HuH-7 (cell line): ENCODE results near the gene C14orf93.
"Not testable (repeated sequence)": the region's sequence is repeated elsewhere in the genome, so short reads cannot be mapped to it uniquely, and the experiment has no call there.

Experiments used
- DNase-seq: peaks from one replicate; pipeline ENCODE4 v3.0.0; 2011; ENCODE audit warnings: low spot score

C14orf93 gene

DNA sequence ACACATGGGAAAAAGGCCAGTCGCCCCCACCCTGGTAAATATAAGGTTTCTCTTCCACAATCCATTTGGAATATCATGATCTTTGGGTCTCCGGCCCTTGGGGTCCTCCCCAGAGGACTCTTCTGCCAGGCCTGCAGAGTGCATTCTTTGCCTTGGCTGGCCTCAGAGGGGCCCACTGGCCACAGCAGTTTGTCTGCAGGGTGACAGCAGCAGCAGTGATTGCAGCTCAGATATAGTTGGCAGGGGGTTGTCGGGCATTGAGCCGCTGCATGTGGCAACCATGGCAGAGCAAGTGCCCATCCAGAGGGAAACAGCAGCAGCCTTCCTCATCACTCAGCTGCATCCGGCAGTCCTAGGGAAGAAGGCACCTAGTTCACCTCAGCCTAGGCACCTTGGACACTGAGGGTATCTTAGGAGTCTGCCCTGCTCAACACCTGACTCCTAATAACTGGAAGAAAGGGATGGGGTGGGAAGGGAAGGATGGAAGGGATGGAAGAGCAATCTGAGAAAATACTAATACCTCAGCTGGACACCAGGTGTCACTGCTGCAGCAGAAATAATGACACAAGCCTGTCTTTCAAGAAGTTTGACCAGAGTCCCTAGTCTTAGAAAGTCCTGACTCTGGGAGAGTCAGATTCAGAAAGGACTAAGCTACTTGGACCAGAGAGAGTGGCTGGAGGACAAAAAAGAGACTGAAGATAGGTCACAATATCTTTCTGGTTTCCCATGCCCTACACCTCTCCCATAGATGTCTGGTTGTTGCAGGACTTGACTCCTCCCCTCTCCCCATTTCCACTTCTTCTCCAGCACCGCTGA is 36.5 kb downstream of the C14orf93 start:
- no peak for DNase-seq

GRCh38 chr14:22972313-22972930 is 37.5 kb downstream of the C14orf93 start:
- no peak for DNase-seq

DNA sequence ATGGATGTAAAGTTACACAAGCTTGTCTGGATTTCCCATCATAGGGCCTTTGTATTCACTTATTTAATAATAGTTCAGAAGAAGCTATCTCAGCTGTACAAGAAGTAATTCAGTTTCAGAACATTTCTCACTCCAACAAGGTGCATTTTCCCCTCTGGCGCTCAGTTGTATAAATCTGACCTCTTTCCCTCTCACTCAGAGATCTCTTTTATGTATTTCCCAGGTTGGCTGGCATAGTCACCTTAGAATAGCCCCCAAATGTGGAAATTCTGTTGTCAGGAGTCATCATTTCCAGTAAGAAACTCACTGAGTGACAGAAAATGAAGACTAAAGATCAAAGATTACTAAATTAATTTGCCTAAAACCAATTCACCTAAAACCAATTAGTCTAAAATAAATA is 38.8 kb downstream of the C14orf93 start:
- DNase-seq = no peak

GRCh38 chr14:22966783-22967269 is 43.1 kb downstream of the C14orf93 start:
- DNase-seq = no peak

DNA sequence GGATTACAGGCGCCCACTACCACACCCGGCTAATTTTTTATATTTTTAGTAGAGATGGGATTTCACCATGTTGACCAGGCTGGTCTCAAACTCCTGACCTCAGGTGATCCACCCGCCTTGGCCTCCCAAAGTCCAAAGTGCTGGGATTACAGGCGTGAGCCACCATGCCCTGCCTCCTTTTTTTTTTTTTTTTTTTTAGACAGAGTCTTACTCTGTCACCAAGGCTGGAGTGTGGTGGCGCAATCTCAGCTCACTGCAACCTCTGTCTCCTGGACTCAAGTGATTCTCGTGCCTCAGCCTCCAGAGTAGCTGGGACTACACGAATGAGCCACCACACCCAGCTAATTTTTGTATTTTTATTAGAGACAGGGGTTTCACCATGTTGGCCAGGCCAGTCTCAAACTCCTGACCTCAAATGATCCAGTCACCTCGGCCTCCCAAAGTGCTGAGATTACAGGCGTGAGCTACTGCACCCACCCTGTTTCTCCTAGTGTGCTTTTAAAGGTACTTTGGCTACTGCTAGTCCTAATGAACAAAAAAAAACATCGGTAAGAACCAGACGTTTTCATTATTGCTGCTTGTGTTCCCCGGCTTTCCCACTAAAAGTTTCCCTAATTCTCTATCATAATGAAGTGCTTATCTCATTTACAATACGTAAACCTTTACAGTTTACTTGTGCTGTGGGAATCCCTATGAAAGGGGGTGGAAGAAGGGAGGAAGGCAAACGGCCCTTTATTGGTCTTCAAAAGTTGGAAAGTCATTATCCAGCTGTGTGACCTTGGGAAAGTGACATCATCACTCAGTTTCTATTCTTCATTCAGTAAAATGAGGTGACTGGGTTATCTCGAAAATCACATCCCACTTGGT is 43.8 kb downstream of the C14orf93 start:
- DNase-seq = not testable (repeated sequence)

DNA sequence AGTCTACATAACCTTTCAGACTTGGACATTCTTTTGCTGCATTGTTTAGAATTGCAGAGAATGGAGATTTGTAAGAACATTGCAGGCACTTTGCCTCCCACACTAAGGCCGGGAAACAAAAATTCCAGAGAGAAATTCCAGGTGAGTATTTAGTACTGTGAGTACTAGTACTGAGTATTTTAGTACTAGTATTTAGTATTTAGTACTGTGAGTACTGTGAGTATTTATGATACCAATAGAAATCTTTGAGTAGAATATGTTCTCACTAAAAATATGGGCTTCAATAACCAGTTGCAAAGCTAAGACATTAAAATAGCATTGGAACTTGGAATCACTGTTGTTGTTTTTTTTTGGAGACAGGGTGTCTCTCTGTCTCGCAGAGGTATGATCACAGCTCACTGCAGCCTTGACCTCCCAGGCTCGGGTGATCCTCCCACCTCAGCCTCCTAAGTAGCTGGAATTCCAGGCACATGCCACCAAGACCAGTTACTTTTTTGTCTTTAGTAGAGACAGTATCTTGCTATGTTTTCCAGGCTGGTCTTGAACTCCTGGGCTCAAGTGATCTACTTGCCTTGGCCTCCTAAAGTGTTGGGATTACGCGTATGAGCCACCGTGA is 47.8 kb downstream of the C14orf93 start:
- DNase-seq = no peak

DNA sequence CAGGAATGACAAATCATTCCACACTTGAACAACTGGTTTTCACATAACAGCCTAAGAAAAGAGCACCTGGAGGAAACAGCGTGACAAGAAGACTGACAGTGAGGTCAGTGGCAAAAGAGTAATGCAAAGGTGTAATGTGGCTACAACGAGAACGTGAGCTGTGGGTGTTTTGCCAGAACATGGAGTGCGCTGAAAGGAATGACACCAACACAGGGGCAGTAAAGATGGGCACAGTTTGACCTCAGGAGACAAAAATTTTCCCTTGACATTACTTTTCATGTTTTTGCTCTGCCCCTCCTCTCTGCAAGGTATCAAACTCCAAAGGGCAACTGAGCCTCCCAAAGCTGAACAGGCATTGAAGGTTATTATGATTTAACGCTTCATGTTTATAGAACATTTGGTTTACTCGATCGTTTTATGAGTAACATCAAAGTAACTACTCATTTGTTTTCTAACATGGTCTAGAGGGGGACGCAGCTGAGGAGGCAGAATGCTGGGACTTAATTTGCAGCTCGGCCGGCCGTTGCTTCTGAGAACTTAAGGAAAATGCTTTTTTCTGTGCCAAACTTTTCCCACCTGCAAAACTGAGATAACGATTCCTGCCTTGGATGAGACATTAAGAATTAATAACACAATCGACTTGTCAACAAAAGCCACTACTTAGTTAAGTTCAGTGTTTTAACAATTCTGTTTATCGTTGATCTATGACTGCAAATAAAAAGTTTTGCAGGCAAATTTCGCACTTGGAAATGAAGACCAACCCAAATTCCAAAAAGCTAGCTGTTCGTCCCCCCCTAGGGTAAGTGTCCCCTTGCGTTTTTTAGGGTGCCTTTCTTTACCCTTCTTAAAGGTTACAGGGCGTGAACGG is 54.0 kb downstream of the C14orf93 start:
- DNase-seq = no peak

- DNase-seq = no peak
These were observed 57.5 kb downstream of the C14orf93 start for GRCh38 chr14:22952418-22952817.

DNA sequence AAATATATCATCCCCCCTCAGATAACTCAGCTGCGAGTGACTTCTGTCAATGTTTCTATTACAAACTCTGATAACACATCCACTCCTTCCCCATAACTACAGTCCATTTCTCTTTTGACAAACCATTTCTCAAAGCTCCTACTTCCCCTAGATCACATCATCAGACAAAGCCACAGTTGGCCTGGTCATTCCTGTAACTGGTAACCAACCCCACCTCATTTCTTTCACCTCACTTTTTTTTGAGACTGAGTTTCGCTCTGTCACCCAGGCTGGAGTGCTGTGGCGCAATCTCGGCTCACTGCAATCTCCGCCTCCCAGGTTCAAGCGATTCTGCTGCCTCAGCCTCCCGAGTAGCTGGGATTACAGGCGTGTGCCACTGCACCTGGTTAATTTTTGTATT is 58.1 kb downstream of the C14orf93 start:
- DNase-seq = not testable (repeated sequence)

GRCh38 chr14:22945642-22946041 is 64.3 kb downstream of the C14orf93 start:
- no peak for DNase-seq

GRCh38 chr14:22939684-22940083 is 70.3 kb downstream of the C14orf93 start:
- DNase-seq = no peak
